HG03342 (cell line): ENCODE measurements around the gene EDEM1.

Source experiments
- ATAC-seq: cut with Tn5 transposase; IDR thresholded peaks from one replicate; pipeline ENCODE4 v1.9.1; 2021; ENCODE audit warnings: mild to moderate bottlenecking, moderate library complexity; ENCODE audit not compliant: unreplicated experiment

EDEM1 gene

GRCh38 chr3:5264093-5264600, 76.6 kb downstream of the EDEM1 start:
- no peak for ATAC-seq

- no peak for ATAC-seq
These were observed 77.6 kb downstream of the EDEM1 start for GRCh38 chr3:5264896-5265770.

- ATAC-seq, result no peak
These were observed 79.7 kb downstream of the EDEM1 start for GRCh38 chr3:5267252-5267651.

DNA sequence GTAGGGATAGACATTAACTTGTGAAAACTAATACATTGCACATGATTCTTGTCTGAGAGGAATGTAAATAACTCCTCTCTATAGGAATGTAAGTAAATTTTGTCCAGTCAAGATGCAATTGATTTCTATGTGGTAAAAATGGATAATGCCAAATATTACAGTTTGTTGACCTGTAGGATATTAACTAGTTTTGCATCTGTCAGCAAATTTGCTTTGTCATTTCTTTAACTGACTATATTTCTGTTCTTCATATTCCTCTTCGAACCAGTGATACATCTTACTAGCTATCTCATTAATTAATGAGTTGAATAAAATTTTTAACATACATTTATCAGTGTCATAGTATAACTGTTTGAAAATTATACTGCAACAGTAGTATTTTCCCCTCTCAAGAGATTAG, 80.4 kb downstream of the EDEM1 start:
- ATAC-seq, result no peak
